ENCODE measurements around the gene MED12L. TPM values are rescaled to one million over a fixed set of nuclear protein-coding genes. Genes with fewer than 3 reads are reported as not detected.

MED12L gene
- total RNA-seq, 4 donors from 2014 or later: 1.6 to 23.7 (median 4.0) TPM

- 70 to 88% methylated on average over 5 of the region's 5 CpGs for WGBS, 2 donors
- Histone ChIP-seq H3K9me3 (no peaks in the 10 kb centered on the region), H3K4me1 (no peaks in the 10 kb centered on the region), H3K4me3 (replicated peaks in 1 of 3) (no peak overlapping the region), H3K27ac (no peak overlapping the region), H3K27me3 (no peaks in the 10 kb centered on the region), H3K36me3 (no peaks in the 10 kb centered on the region)
- TF ChIP-seq POLR2A (IDR thresholded peaks at IDR 0.05): no peak
- DNase-seq: no peak
- intact Hi-C loops (cut with DNase I): no loop called here
These were observed 282.0 kb downstream of the MED12L start for GRCh38 chr3:151367448-151367847.

DNA sequence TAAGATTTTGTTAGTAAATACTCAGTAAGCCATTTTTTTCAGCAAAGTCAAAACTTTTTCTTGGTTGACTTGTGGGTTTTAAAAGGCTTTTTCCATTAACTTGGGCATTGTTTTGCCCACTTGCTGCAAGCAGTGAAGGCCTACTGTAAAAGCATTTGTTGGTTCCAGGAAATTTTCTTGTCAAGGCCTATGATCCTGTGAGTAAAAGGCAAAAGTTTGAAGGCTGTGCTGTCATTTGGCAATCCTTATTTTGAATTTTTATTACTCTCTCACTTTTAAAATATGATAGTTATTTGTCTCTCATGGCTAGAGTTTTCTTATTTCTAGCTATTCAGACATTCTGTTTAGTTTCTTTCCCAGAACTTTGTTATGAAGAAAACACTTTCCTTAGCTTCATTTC lies 286.1 kb downstream of the MED12L start:
- Histone ChIP-seq H3K36me3 (no peaks in the 10 kb centered on the region), H3K4me1 (no peaks in the 10 kb centered on the region), H3K9me3 (no peaks in the 10 kb centered on the region), H3K4me3 (replicated peaks in 1 of 3) (no peak overlapping the region), H3K27me3 (no peaks in the 10 kb centered on the region), H3K27ac (no peak overlapping the region)
- intact Hi-C loops (cut with DNase I): no loop called here
- no peak for DNase-seq
- no peak for TF ChIP-seq POLR2A (IDR thresholded peaks at IDR 0.05)
- TF ChIP-seq, protein P1, sequence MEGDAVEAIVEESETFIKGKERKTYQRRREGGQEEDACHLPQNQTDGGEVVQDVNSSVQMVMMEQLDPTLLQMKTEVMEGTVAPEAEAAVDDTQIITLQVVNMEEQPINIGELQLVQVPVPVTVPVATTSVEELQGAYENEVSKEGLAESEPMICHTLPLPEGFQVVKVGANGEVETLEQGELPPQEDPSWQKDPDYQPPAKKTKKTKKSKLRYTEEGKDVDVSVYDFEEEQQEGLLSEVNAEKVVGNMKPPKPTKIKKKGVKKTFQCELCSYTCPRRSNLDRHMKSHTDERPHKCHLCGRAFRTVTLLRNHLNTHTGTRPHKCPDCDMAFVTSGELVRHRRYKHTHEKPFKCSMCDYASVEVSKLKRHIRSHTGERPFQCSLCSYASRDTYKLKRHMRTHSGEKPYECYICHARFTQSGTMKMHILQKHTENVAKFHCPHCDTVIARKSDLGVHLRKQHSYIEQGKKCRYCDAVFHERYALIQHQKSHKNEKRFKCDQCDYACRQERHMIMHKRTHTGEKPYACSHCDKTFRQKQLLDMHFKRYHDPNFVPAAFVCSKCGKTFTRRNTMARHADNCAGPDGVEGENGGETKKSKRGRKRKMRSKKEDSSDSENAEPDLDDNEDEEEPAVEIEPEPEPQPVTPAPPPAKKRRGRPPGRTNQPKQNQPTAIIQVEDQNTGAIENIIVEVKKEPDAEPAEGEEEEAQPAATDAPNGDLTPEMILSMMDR (IDR thresholded peaks at IDR 0.05): no peak

DNA sequence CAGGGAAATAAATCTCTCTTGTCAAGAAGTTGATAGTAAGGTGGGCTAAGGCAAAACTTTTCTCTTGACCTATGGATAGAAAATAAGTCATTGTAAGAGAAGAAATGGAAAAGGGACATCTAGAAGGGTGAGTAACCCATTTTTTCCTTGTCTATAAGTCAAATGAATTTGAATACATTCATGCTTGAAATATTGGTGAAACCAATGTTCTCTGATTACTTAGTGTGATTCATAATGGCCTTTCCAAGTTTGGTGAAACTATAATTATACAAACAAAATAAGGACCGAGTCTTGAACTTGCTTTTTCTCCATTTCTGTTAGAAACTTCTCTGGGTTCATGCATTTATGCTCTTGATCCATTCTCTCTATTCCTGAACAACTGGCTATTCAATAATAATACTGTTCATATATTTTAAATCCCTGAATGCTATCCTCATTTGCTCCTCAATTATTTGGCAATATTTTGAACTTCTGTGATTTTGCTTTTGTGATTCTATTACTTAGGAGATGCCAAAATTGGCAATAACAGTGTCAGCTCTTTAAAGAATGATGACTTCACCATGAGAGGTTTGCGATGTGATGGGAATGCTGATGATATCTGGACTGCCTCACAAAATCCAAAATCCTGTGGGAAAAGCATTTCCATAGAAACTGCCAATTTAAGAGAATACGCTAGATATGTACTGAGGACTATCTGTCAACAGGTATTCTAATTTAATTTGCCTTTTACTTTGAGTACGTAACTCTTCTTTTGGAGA lies 286.8 kb downstream of the MED12L start:
- Histone ChIP-seq H3K27me3 (no peaks in the 10 kb centered on the region), H3K4me1 (no peaks in the 10 kb centered on the region), H3K36me3 (no peaks in the 10 kb centered on the region), H3K4me3 (replicated peaks in 1 of 3) (no peak overlapping the region), H3K9me3 (no peaks in the 10 kb centered on the region), H3K27ac (no peak overlapping the region)
- 79 to 95% methylated on average over 4 of the region's 4 CpGs for WGBS, 2 donors
- intact Hi-C loops (cut with DNase I): no loop called here
- DNase-seq: no peak
- TF ChIP-seq, protein P1 (IDR thresholded peaks at IDR 0.05): no peak
- no peak for TF ChIP-seq POLR2A (IDR thresholded peaks at IDR 0.05)

DNA sequence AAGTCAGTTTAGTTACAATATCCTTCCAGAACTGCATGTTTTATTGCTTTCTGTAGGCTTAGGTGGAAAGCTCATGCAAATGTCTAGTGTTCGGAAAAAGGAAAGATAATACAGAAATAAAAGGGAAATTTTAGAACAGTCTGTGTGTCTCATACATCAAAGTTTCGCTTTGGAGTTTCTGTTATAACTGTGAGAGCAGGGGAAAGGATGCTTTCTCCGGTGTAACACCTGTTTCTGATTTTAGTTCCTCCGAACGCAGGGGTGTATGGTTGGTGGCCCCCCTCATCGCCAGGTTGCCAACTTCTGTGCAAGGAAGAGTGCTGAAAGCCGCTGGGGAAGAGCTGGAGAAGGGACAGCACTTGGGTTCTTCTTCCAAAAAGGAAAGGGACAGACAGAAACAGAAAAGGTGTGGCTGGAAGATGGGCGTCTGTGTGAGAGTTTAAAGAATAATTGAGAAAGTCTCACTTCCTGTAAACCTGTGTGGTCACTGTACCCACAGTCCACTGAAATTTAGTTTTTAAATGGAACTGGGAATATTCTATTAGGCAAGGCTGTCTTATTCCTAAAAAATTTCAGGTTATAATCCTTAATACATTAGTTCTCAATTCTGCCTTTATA lies 292.4 kb downstream of the MED12L start:
- no peak for TF ChIP-seq POLR2A (IDR thresholded peaks at IDR 0.05)
- TF ChIP-seq, protein P1 (IDR thresholded peaks at IDR 0.05): no peak
- H3K4me3 ChIP-seq (replicated peaks in 1 of 3): no peak overlapping the region
- 87 to 91% methylated on average over 8 of the region's 8 CpGs for WGBS, 2 donors
- no peaks in the 10 kb centered on the region for H3K36me3 ChIP-seq
- intact Hi-C loops (cut with DNase I): no loop called here
- no peaks in the 10 kb centered on the region for H3K27me3 ChIP-seq
- H3K27ac ChIP-seq: no peak overlapping the region
- no peak for DNase-seq
- H3K9me3 ChIP-seq: no peaks in the 10 kb centered on the region
- no peaks in the 10 kb centered on the region for H3K4me1 ChIP-seq

- no peaks in the 10 kb centered on the region for H3K4me1 ChIP-seq
- no peak overlapping the region for H3K4me3 ChIP-seq (replicated peaks in 1 of 3)
- no peak overlapping the region for H3K27ac ChIP-seq
- DNase-seq: peak in 1 of 2 donors; percentile 3
- H3K36me3 ChIP-seq: no peaks in the 10 kb centered on the region
- intact Hi-C loops (cut with DNase I): no loop called here
- H3K9me3 ChIP-seq: no peaks in the 10 kb centered on the region
- WGBS, 2 donors: 73 to 77% methylated on average over 4 of the region's 4 CpGs
- no peaks in the 10 kb centered on the region for H3K27me3 ChIP-seq
- TF ChIP-seq, protein P1 (IDR thresholded peaks at IDR 0.05): peak in 1 of 6 experiments; percentile 23
- no peak for TF ChIP-seq POLR2A (IDR thresholded peaks at IDR 0.05)
These were observed 293.7 kb downstream of the MED12L start for GRCh38 chr3:151379083-151379734.

Measured in thyroid gland (tissue), 4 donors.